H9 (cell line): ENCODE measurements around the gene YEATS2. TPM values are rescaled to one million over a fixed set of nuclear protein-coding genes. Genes with fewer than 3 reads are reported as not detected.

Experiments used
- DNase-seq: peaks from one replicate; pipeline ENCODE4 v3.0.0-alpha.2; 2017
- H2AFZ ChIP-seq: one replicate; pipeline ENCODE4 v1.6.1; 2013; ENCODE audit warnings: mild to moderate bottlenecking, low read length, control low read depth, moderate library complexity
- H2AK5ac ChIP-seq: 2 replicates; pipeline ENCODE4 v1.6.1; 2013; ENCODE audit warnings: low read length, control low read depth, mixed read lengths; ENCODE audit not compliant: insufficient read length
- H2BK120ac ChIP-seq: one replicate; pipeline ENCODE4 v1.6.1; 2013; ENCODE audit warnings: low read depth, mild to moderate bottlenecking, low read length, control low read depth, inconsistent platforms; ENCODE audit not compliant: poor library complexity, severe bottlenecking
- H2BK12ac ChIP-seq: 2 replicates; pipeline ENCODE4 v1.6.1; 2013; ENCODE audit warnings: low read length, control low read depth, mixed read lengths, low read depth; ENCODE audit not compliant: insufficient read length
- H2BK15ac ChIP-seq: 2 replicates; pipeline ENCODE4 v1.6.1; 2013; ENCODE audit warnings: low read depth, low read length, control low read depth
- H2BK20ac ChIP-seq: one replicate; pipeline ENCODE4 v1.6.1; 2013; ENCODE audit warnings: low read depth, mild to moderate bottlenecking, low read length, control low read depth, inconsistent platforms; ENCODE audit not compliant: poor library complexity, severe bottlenecking
- H2BK5ac ChIP-seq: 2 replicates; pipeline ENCODE4 v1.6.1; 2013; ENCODE audit warnings: low read length, control low read depth, mixed read lengths; ENCODE audit not compliant: insufficient read length
- H3K14ac ChIP-seq: 2 replicates; pipeline ENCODE4 v1.6.1; 2013; ENCODE audit warnings: low read length, control low read depth; ENCODE audit not compliant: insufficient read depth
- H3K18ac ChIP-seq: 2 replicates; pipeline ENCODE4 v1.6.1; 2013; ENCODE audit warnings: low read depth, mild to moderate bottlenecking, mixed read lengths, low read length, control low read depth; ENCODE audit not compliant: insufficient read length
- H3K23ac ChIP-seq: 2 replicates; pipeline ENCODE4 v1.6.1; 2013; ENCODE audit warnings: low read length, control low read depth, mixed read lengths, low read depth; ENCODE audit not compliant: insufficient read length
- H3K23me2 ChIP-seq: 2 replicates; pipeline ENCODE4 v1.6.1; 2013; ENCODE audit warnings: low read depth, mild to moderate bottlenecking, mixed read lengths, low read length, control low read depth; ENCODE audit not compliant: insufficient read length, poor library complexity, severe bottlenecking
- H3K27ac ChIP-seq: 2 replicates; pipeline ENCODE4 v1.5.1; 2013; ENCODE audit warnings: low read length, control low read depth, mixed read lengths, low read depth; ENCODE audit not compliant: insufficient read length
- H3K27me3 ChIP-seq: 2 replicates; pipeline ENCODE4 v1.6.1; 2013; ENCODE audit warnings: low read length, control low read depth, inconsistent platforms; ENCODE audit not compliant: insufficient read depth
- H3K4ac ChIP-seq: 2 replicates; pipeline ENCODE4 v1.6.1; 2013; ENCODE audit warnings: low read depth, mild to moderate bottlenecking, control low read depth, inconsistent platforms, low read length, moderate library complexity
- H3K4me1 ChIP-seq: 2 replicates; pipeline ENCODE4 v1.6.1; 2013; ENCODE audit warnings: low read length, control low read depth, inconsistent platforms; ENCODE audit not compliant: insufficient read depth
- H3K4me2 ChIP-seq: 2 replicates; pipeline ENCODE4 v1.6.1; 2013; ENCODE audit warnings: low read length, control low read depth, mixed read lengths; ENCODE audit not compliant: insufficient read length, insufficient read depth
- H3K56ac ChIP-seq: 2 replicates; pipeline ENCODE4 v1.6.1; 2013; ENCODE audit warnings: low read depth, mild to moderate bottlenecking, mixed read lengths, low read length, control low read depth; ENCODE audit not compliant: insufficient read length
- H3K79me1 ChIP-seq: 2 replicates; pipeline ENCODE4 v1.6.1; 2013; ENCODE audit warnings: low read depth, mild to moderate bottlenecking, moderate library complexity, low read length, control low read depth, inconsistent platforms; ENCODE audit not compliant: insufficient read depth, poor library complexity, severe bottlenecking
- H3K79me2 ChIP-seq: 2 replicates; pipeline ENCODE4 v1.6.1; 2013; ENCODE audit warnings: low read length, control low read depth, inconsistent platforms; ENCODE audit not compliant: insufficient read depth
- H3K9ac ChIP-seq: 2 replicates; pipeline ENCODE4 v1.6.1; 2013; ENCODE audit warnings: low read length, control low read depth, mixed read lengths; ENCODE audit not compliant: insufficient read length; ENCODE audit errors: extremely low read depth
- H3K9me3 ChIP-seq: one replicate; pipeline ENCODE4 v1.6.1; 2013; ENCODE audit warnings: low read depth, low read length, inconsistent platforms; ENCODE audit not compliant: control insufficient read depth
- H3T11ph ChIP-seq: one replicate; pipeline ENCODE4 v1.6.1; 2013; ENCODE audit warnings: mild to moderate bottlenecking, low read length, control low read depth, inconsistent platforms
- H4K20me1 ChIP-seq: one replicate; pipeline ENCODE4 v1.6.1; 2013; ENCODE audit not compliant: control insufficient read depth, insufficient read length, insufficient read depth
- H4K5ac ChIP-seq: 2 replicates; pipeline ENCODE4 v1.6.1; 2013; ENCODE audit warnings: low read depth, mild to moderate bottlenecking, mixed read lengths, low read length, control low read depth; ENCODE audit not compliant: insufficient read length
- H4K8ac ChIP-seq: replicated peaks from 2 replicates; pipeline ENCODE4 v1.6.1; 2013; ENCODE audit warnings: low read length, control low read depth, mixed read lengths, low read depth; ENCODE audit not compliant: insufficient read length
- H4K91ac ChIP-seq: 2 replicates; pipeline ENCODE4 v1.6.1; 2013; ENCODE audit warnings: low read depth, mild to moderate bottlenecking, moderate library complexity, mixed read lengths, low read length, control low read depth; ENCODE audit not compliant: insufficient read length
- H3K27ac Mint-ChIP-seq, 3 experiments: 2 replicates in 2 of 3; 3 replicates in 1 of 3; pipeline ENCODE4 v1.8.0; 2020 to 2021; ENCODE audit warnings: mixed read lengths in 3 of 3, mild to moderate bottlenecking in 1 of 3, moderate library complexity in 1 of 3
- H3K27me3 Mint-ChIP-seq: 2 replicates; pipeline ENCODE4 v1.8.0; 2021; ENCODE audit warnings: low read depth, mild to moderate bottlenecking, moderate library complexity, mixed read lengths
- H3K36me3 Mint-ChIP-seq, 3 experiments: 2 replicates in 2 of 3; 3 replicates in 1 of 3; pipeline ENCODE4 v1.8.0; 2020 to 2021; ENCODE audit warnings: low read depth in 3 of 3, mixed read lengths in 3 of 3; ENCODE audit not compliant: insufficient read depth in 1 of 3
- H3K4me1 Mint-ChIP-seq, 2 experiments: 2 replicates each; pipeline ENCODE4 v1.8.0; 2020; ENCODE audit warnings: mixed read lengths in 2 of 2
- H3K4me3 Mint-ChIP-seq, 2 experiments: 2 replicates in 1 of 2; 3 replicates in 1 of 2; pipeline ENCODE4 v1.8.0; 2020 to 2021; ENCODE audit warnings: mild to moderate bottlenecking in 2 of 2, mixed read lengths in 2 of 2, moderate library complexity in 1 of 2
- H3K9me3 Mint-ChIP-seq, 2 experiments: 2 replicates in 1 of 2; 3 replicates in 1 of 2; pipeline ENCODE4 v1.8.0; 2020; ENCODE audit warnings: mild to moderate bottlenecking in 2 of 2, mixed read lengths in 2 of 2, moderate library complexity in 1 of 2
- CTCF ChIP-seq: fragments of 200-600 bp; sonication (generic); conservative IDR thresholded peaks from 3 replicates; pipeline ENCODE4 v1.8.0; 2021; ENCODE audit warnings: antibody characterized with exemption, mild to moderate bottlenecking
- WGBS: extraction: QIAGEN DNeasy Blood & Tissue Kit; methylation state at CpG from one replicate; pipeline ENCODE4 v1.1.7; 2013; ENCODE audit warnings: missing lambda C conversion rate, low lambda C conversion rate, mixed read lengths; ENCODE audit not compliant: insufficient read length; ENCODE audit errors: extremely low coverage; 5-methylcytosine and 5-hydroxymethylcytosine counted together
- total RNA-seq: library from RNA; stranded (reverse); gene quantifications from 2 replicates; pipeline ENCODE4 v1.2.1, GENCODE V29; 2021

Gene YEATS2
- total RNA-seq, 1 experiment from 2014 or later: 40.3 TPM

GRCh38 chr3:183837894-183838293 lies 140.3 kb downstream of the YEATS2 start:
- H3K4me1 Mint-ChIP-seq: no peaks in the 10 kb centered on the region
- H2BK20ac ChIP-seq: no peak overlapping the region
- H2AK5ac ChIP-seq: no peak overlapping the region
- H2BK120ac ChIP-seq: no peak overlapping the region
- H3K14ac ChIP-seq: no peak overlapping the region
- no peak overlapping the region for H4K5ac ChIP-seq
- H3K9ac ChIP-seq: no peak overlapping the region
- H3K9me3 ChIP-seq: no peaks in the 10 kb centered on the region
- no peaks in the 10 kb centered on the region for H3K79me2 ChIP-seq
- H3K4me1 ChIP-seq: no peaks in the 10 kb centered on the region
- H2AFZ ChIP-seq: no peak overlapping the region
- H3K4me2 ChIP-seq: no peak overlapping the region
- peaks cover 8 to 66% (median 54%) of the 10 kb centered on the region in 3 experiments; a peak in 6 of 7 replicates for H3K36me3 Mint-ChIP-seq
- no peak overlapping the region for H3K4ac ChIP-seq
- no peak overlapping the region for H3K27ac Mint-ChIP-seq
- no peak overlapping the region for H2BK12ac ChIP-seq
- no peak overlapping the region for H4K91ac ChIP-seq
- no peaks in the 10 kb centered on the region for H3K23me2 ChIP-seq
- no peak overlapping the region for H3T11ph ChIP-seq
- TF ChIP-seq CTCF: no peak
- no peaks in the 10 kb centered on the region for H4K20me1 ChIP-seq
- H2BK5ac ChIP-seq: no peak overlapping the region
- H4K8ac ChIP-seq: no peak overlapping the region
- no peaks in the 10 kb centered on the region for H3K27me3 ChIP-seq
- H3K23ac ChIP-seq: no peak overlapping the region
- no peaks in the 10 kb centered on the region for H3K27me3 Mint-ChIP-seq
- H3K56ac ChIP-seq: no peak overlapping the region
- no CpG with 5 or more reads among the region's 3 CpGs for WGBS
- H3K9me3 Mint-ChIP-seq: no peaks in the 10 kb centered on the region
- no peak overlapping the region for H3K27ac ChIP-seq
- no peaks in the 10 kb centered on the region for H3K79me1 ChIP-seq
- H2BK15ac ChIP-seq: no peak overlapping the region
- DNase-seq: no peak
- H3K18ac ChIP-seq: no peak overlapping the region
- H3K4me3 Mint-ChIP-seq: no peak overlapping the region
